Ectodermal cell (in vitro differentiated cells): Measurements from ENCODE around the gene ANKRD6.

Source experiments
- H3K27ac ChIP-seq: 2 replicates; pipeline ENCODE4 v1.7.0; 2013; ENCODE audit warnings: mild to moderate bottlenecking, low read depth, low read length; ENCODE audit not compliant: insufficient read depth, poor library complexity, severe bottlenecking
- H3K27me3 ChIP-seq: 2 replicates; pipeline ENCODE4 v1.7.0; 2013; ENCODE audit warnings: mild to moderate bottlenecking, low read length; ENCODE audit not compliant: insufficient read depth, control insufficient read depth, poor library complexity, severe bottlenecking
- H3K36me3 ChIP-seq: one replicate; pipeline ENCODE4 v1.7.0; 2013; ENCODE audit warnings: low read length; ENCODE audit not compliant: control insufficient read depth, insufficient read depth
- H3K4me1 ChIP-seq: one replicate; pipeline ENCODE4 v1.7.0; 2013; ENCODE audit warnings: low read length; ENCODE audit not compliant: control insufficient read depth, insufficient read depth
- H3K4me3 ChIP-seq: 2 replicates; pipeline ENCODE4 v1.7.0; 2013; ENCODE audit warnings: low read depth, low read length, control low read depth; ENCODE audit not compliant: insufficient read depth
- H3K9me3 ChIP-seq: 2 replicates; pipeline ENCODE4 v1.7.0; 2013; ENCODE audit warnings: mild to moderate bottlenecking, low read length, moderate library complexity; ENCODE audit not compliant: control insufficient read depth
- WGBS, 2 experiments: methylation state at CpG; one replicate each; pipeline ENCODE4 v1.1.7; 2013; ENCODE audit warnings: missing lambda C conversion rate in 2 of 2; 5-methylcytosine and 5-hydroxymethylcytosine counted together

Gene ANKRD6

GRCh38 chr6:89400050-89400449 lies 32.9 kb upstream of the ANKRD6 start:
- 94 to 98% methylated on average over 3 of the region's 3 CpGs for WGBS, 2 experiments
- no peaks in the 10 kb centered on the region for H3K36me3 ChIP-seq
- no peaks in the 10 kb centered on the region for H3K4me1 ChIP-seq
- no peak overlapping the region for H3K4me3 ChIP-seq
- no peaks in the 10 kb centered on the region for H3K9me3 ChIP-seq
- no peak overlapping the region for H3K27ac ChIP-seq
- H3K27me3 ChIP-seq, result no peaks in the 10 kb centered on the region

GRCh38 chr6:89400912-89401399 lies 32.0 kb upstream of the ANKRD6 start:
- H3K27me3 ChIP-seq, result peaks cover 6% of the 10 kb centered on the region
- no peaks in the 10 kb centered on the region for H3K9me3 ChIP-seq
- WGBS, 2 experiments, result 84 to 85% methylated on average over 6 of the region's 6 CpGs

GRCh38 chr6:89402776-89403175 lies 30.2 kb upstream of the ANKRD6 start:
- WGBS, 2 experiments, result 90 to 94% methylated on average over 6 of the region's 6 CpGs
- Histone ChIP-seq H3K4me1 (no peaks in the 10 kb centered on the region), H3K27ac (no peak overlapping the region), H3K9me3 (no peaks in the 10 kb centered on the region), H3K36me3 (no peaks in the 10 kb centered on the region), H3K27me3 (peaks cover 8% of the 10 kb centered on the region), H3K4me3 (no peak overlapping the region)

More at GRCh38 chr6:89400912-89401399, 32.0 kb upstream of the ANKRD6 start:
- Histone ChIP-seq H3K36me3 (no peaks in the 10 kb centered on the region), H3K4me3 (no peak overlapping the region), H3K27ac (no peak overlapping the region), H3K4me1 (no peaks in the 10 kb centered on the region)

- H3K9me3 ChIP-seq, result no peaks in the 10 kb centered on the region
- no peak overlapping the region for H3K27ac ChIP-seq
- peaks cover under 1% of the 10 kb centered on the region for H3K4me1 ChIP-seq
- H3K36me3 ChIP-seq, result no peaks in the 10 kb centered on the region
- H3K27me3 ChIP-seq, result peaks cover 23% of the 10 kb centered on the region
- 57 to 67% methylated on average over 3 of the region's 3 CpGs for WGBS, 2 experiments
- no peak overlapping the region for H3K4me3 ChIP-seq
Observed at GRCh38 chr6:89404512-89404911, 28.4 kb upstream of the ANKRD6 start.

- 76 to 80% methylated on average over 10 of the region's 10 CpGs for WGBS, 2 experiments
- Histone ChIP-seq H3K27me3 (peaks cover 40% of the 10 kb centered on the region), H3K9me3 (no peaks in the 10 kb centered on the region), H3K36me3 (no peaks in the 10 kb centered on the region), H3K4me1 (peaks cover 13% of the 10 kb centered on the region), H3K4me3 (no peak overlapping the region), H3K27ac (no peak overlapping the region)
Observed at GRCh38 chr6:89406141-89406540, 26.8 kb upstream of the ANKRD6 start.

GRCh38 chr6:89409461-89410035 lies 23.4 kb upstream of the ANKRD6 start:
- Histone ChIP-seq H3K36me3 (no peaks in the 10 kb centered on the region), H3K27ac (no peak overlapping the region), H3K4me1 (peaks cover 16% of the 10 kb centered on the region), H3K9me3 (no peaks in the 10 kb centered on the region), H3K27me3 (peaks cover 67% of the 10 kb centered on the region), H3K4me3 (no peak overlapping the region)
- 17 to 27% methylated on average over 7 of the region's 7 CpGs for WGBS, 2 experiments

- Histone ChIP-seq H3K27me3 (peaks cover 67% of the 10 kb centered on the region), H3K4me1 (peaks cover 16% of the 10 kb centered on the region), H3K9me3 (no peaks in the 10 kb centered on the region), H3K27ac (no peak overlapping the region), H3K4me3 (peak overlapping the region; percentile 11), H3K36me3 (no peaks in the 10 kb centered on the region)
- 1 to 2% methylated on average over 8 to 10 of the region's 10 CpGs for WGBS, 2 experiments
Observed at GRCh38 chr6:89410231-89410761, 22.7 kb upstream of the ANKRD6 start.

GRCh38 chr6:89410788-89411144 lies 22.2 kb upstream of the ANKRD6 start:
- no peak overlapping the region for H3K27ac ChIP-seq
- no peaks in the 10 kb centered on the region for H3K9me3 ChIP-seq
- H3K4me3 ChIP-seq, result peak overlapping the region; percentile 48
- peaks cover 16% of the 10 kb centered on the region for H3K4me1 ChIP-seq
- no peaks in the 10 kb centered on the region for H3K36me3 ChIP-seq
- WGBS, 2 experiments, result 1 to 3% methylated on average over 4 of the region's 4 CpGs
- H3K27me3 ChIP-seq, result peaks cover 63% of the 10 kb centered on the region

- Histone ChIP-seq H3K4me1 (peaks cover 16% of the 10 kb centered on the region), H3K9me3 (no peaks in the 10 kb centered on the region), H3K36me3 (no peaks in the 10 kb centered on the region), H3K4me3 (peak overlapping the region; percentile 48), H3K27me3 (peaks cover 60% of the 10 kb centered on the region), H3K27ac (no peak overlapping the region)
- WGBS, 2 experiments, result 0% methylated on average over 93 of the region's 93 CpGs
Observed at GRCh38 chr6:89411145-89412070, 21.5 kb upstream of the ANKRD6 start.
